Type B pancreatic cell (in vitro differentiated cells): ENCODE measurements around the gene SSR2. TPM values are rescaled to one million over a fixed set of nuclear protein-coding genes. Genes with fewer than 3 reads are reported as not detected.

Experiments
- DNase-seq: peaks from one replicate; pipeline ENCODE4 v3.0.0; 2021; ENCODE audit warnings: mixed read lengths; ENCODE audit not compliant: unreplicated experiment; ENCODE audit errors: extremely low spot score
- H3K27ac Mint-ChIP-seq: 2 replicates; pipeline ENCODE4 v1.8.0; 2021; ENCODE audit warnings: mild to moderate bottlenecking, mixed read lengths
- H3K27me3 Mint-ChIP-seq: 2 replicates; pipeline ENCODE4 v1.8.0; 2021; ENCODE audit warnings: mixed read lengths
- H3K36me3 Mint-ChIP-seq: 2 replicates; pipeline ENCODE4 v1.8.0; 2021; ENCODE audit warnings: mixed read lengths
- H3K4me1 Mint-ChIP-seq: one replicate; pipeline ENCODE4 v1.8.0; 2021; ENCODE audit warnings: mixed read lengths; ENCODE audit not compliant: unreplicated experiment
- H3K4me3 Mint-ChIP-seq: 2 replicates; pipeline ENCODE4 v1.8.0; 2021; ENCODE audit warnings: mild to moderate bottlenecking, mixed read lengths
- H3K9me3 Mint-ChIP-seq: 2 replicates; pipeline ENCODE4 v1.8.0; 2021; ENCODE audit warnings: mixed read lengths
- total RNA-seq: library from RNA; stranded (reverse); gene quantifications from 2 replicates; pipeline ENCODE4 v1.2.1, GENCODE V29; 2021; ENCODE audit warnings: low replicate concordance
- TF ChIP-seq, protein P1 (sequence below): fragments of 200-600 bp; sonication (generic); conservative IDR thresholded peaks from 2 replicates; pipeline ENCODE4 v1.5.0; 2021; ENCODE audit warnings: antibody characterized with exemption, mild to moderate bottlenecking

Gene SSR2
- total RNA-seq, 1 donor from 2014 or later, result 248 TPM

DNA sequence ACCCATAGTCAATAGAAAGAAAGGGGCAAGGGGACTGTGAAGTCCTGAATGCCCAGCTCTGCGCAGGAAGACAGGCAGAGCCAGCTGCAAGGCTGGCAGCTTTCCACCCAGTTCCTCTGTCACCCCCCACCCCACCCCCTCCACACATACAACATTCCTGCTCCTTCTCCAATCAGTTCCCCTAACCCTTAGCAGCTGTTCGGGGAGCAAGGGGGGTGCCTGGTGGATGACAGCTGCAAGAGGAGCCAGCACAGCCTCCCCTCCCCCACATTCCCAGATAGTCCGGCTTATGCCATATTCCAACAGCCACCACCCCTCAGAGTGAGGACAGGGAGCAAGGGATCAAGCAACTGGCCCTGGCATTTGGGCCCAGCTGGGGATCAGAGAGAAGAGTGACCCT, 52.1 kb downstream of the SSR2 start:
- TF ChIP-seq, protein P1, sequence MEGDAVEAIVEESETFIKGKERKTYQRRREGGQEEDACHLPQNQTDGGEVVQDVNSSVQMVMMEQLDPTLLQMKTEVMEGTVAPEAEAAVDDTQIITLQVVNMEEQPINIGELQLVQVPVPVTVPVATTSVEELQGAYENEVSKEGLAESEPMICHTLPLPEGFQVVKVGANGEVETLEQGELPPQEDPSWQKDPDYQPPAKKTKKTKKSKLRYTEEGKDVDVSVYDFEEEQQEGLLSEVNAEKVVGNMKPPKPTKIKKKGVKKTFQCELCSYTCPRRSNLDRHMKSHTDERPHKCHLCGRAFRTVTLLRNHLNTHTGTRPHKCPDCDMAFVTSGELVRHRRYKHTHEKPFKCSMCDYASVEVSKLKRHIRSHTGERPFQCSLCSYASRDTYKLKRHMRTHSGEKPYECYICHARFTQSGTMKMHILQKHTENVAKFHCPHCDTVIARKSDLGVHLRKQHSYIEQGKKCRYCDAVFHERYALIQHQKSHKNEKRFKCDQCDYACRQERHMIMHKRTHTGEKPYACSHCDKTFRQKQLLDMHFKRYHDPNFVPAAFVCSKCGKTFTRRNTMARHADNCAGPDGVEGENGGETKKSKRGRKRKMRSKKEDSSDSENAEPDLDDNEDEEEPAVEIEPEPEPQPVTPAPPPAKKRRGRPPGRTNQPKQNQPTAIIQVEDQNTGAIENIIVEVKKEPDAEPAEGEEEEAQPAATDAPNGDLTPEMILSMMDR, result no peak
- Mint-ChIP-seq H3K4me3 (no peak overlapping the region), H3K9me3 (no peaks in the 10 kb centered on the region), H3K36me3 (peaks cover 4% of the 10 kb centered on the region), H3K27me3 (no peaks in the 10 kb centered on the region), H3K27ac (no peak overlapping the region), H3K4me1 (peaks cover 50% of the 10 kb centered on the region)
- DNase-seq, result no peak

DNA sequence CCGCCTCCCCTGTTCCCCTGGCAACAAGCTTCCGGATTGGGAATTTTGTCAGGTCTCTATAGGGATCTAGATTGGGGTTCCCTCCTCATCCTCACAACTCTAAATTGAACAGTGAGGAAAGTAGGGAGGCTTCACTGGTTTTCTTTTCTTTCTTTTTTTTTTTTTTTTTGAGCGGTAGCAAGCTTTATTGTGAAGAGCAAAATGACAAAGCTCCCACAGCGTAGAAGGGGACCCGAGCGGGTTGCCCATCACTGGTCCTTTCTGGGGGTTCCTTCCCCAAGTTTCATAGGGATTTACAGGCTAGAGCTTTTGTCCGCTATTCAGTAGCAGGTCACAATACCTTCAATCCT, 52.7 kb downstream of the SSR2 start:
- Mint-ChIP-seq H3K27me3 (no peaks in the 10 kb centered on the region), H3K36me3 (peaks cover 4% of the 10 kb centered on the region), H3K27ac (no peak overlapping the region), H3K4me1 (peaks cover 47% of the 10 kb centered on the region), H3K9me3 (no peaks in the 10 kb centered on the region), H3K4me3 (peak overlapping the region; percentile 44)
- DNase-seq, result no peak
- TF ChIP-seq, protein P1, result no peak

DNA sequence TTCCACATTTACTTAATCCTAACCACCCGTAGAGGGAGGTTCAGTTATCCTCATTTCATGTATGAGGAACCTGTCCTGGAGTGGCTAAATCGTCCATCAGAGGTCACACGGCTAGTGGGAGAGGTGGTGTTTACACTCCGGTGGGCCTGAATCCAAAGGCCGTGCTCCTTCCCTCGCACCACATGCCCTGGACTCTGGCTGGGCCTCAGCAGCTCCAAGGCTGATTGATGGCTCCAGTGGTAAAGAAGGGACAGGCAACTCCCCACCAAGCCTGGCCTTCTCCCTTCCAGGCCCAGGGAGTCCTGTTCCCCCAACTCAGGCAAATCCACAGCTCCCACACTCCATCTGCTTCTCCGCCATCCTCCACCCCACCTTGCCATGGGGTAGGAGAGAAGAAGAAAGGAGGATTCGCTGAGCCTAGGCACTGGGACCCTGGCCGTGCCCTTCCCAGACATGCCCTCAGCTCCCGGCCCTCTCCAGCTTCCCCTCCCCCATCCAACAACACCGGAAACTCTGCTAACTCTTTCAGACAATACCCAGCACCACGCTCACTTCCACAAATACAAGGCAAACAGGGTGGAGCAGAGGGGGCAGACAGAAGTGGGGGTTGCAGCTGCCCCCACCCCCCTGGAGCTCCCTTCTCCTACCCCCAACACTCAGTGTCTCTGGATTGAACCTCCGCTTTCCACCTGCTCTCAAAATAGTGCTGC, 53.3 kb downstream of the SSR2 start:
- Mint-ChIP-seq H3K27ac (no peak overlapping the region), H3K27me3 (no peaks in the 10 kb centered on the region), H3K36me3 (peaks cover 4% of the 10 kb centered on the region), H3K4me3 (peak overlapping the region; percentile 44), H3K4me1 (peaks cover 43% of the 10 kb centered on the region), H3K9me3 (no peaks in the 10 kb centered on the region)
- DNase-seq, result no peak
- TF ChIP-seq, protein P1, result no peak

DNA sequence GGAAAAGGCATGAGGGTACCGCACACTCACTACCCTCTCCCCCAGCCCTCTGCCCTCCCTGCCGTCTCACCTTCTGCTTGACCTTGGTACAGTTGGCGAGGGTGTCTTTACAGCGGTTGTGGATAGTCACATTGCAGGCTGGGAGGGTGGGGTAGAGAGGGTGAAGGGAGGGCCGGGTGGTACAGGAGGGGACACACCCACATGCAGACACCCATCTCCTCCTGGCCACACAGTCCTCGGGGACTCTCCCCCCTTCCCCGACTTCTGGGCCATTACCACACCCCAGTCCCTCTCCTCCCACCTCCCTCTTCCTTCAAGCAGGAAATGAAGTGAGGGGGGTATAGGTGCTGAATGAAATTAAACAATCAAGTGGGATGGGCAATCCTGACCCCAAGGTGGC, 54.0 kb downstream of the SSR2 start:
- H3K9me3 Mint-ChIP-seq, result no peaks in the 10 kb centered on the region
- peaks cover 37% of the 10 kb centered on the region for H3K4me1 Mint-ChIP-seq

DNA sequence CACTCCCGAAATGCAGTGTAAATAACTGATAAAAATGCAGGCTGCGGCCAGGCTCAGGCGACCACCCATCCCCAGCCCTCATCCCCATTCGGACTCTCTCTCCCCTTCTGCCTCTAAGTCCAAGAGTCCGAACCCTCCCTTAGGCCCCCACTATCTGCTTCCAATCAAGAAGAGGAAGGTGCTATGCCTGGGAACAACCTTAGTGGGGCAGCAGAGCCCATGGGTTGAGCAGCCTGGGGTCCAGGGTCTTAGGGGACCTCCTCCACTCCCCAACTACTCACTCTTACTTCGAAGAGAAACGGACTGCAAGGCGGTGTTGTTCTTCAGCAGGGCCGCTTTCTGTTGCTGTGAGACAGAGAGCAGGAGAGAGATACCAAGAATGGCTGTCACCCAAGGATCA, 54.6 kb downstream of the SSR2 start:
- peaks cover 4% of the 10 kb centered on the region for H3K36me3 Mint-ChIP-seq

More for the DNA sequence above, 54.0 kb downstream of the SSR2 start:
- TF ChIP-seq, protein P1, result no peak
- no peak for DNase-seq
- Mint-ChIP-seq H3K27ac (no peak overlapping the region), H3K36me3 (peaks cover 4% of the 10 kb centered on the region), H3K27me3 (no peaks in the 10 kb centered on the region), H3K4me3 (no peak overlapping the region)

More for the DNA sequence above, 54.6 kb downstream of the SSR2 start:
- TF ChIP-seq, protein P1, result peak; percentile 45
- Mint-ChIP-seq H3K27ac (no peak overlapping the region), H3K4me1 (peaks cover 36% of the 10 kb centered on the region), H3K9me3 (no peaks in the 10 kb centered on the region), H3K4me3 (no peak overlapping the region), H3K27me3 (no peaks in the 10 kb centered on the region)
- DNase-seq, result no peak
